Lower lobe of right lung (tissue), 2 donors: ENCODE results near the gene SSTR1. TPM values are rescaled to one million over a fixed set of nuclear protein-coding genes. Genes with fewer than 3 reads are reported as not detected.

Experiments
- ATAC-seq, 2 donors: fragments of 200-7000 bp; cut with Tn5 transposase; one replicate each; pipeline ENCODE4 v1.9.1; 2020 to 2022; ENCODE audit warnings: mild to moderate bottlenecking in 2 of 2, moderate library complexity in 2 of 2
- DNase-seq: peaks from one replicate; pipeline ENCODE4 v3.0.0-alpha.2; 2020
- H3K27ac ChIP-seq: fragments of 200-600 bp; one replicate; pipeline ENCODE4 v1.8.0; 2022
- H3K27me3 ChIP-seq: fragments of 200-600 bp; one replicate; pipeline ENCODE4 v1.8.0; 2022; ENCODE audit warnings: low read depth
- H3K36me3 ChIP-seq: fragments of 200-600 bp; one replicate; pipeline ENCODE4 v1.8.0; 2022; ENCODE audit warnings: mild to moderate bottlenecking
- H3K4me1 ChIP-seq: fragments of 200-600 bp; one replicate; pipeline ENCODE4 v1.8.0; 2022
- H3K4me3 ChIP-seq: fragments of 200-600 bp; one replicate; pipeline ENCODE4 v1.8.0; 2022; ENCODE audit warnings: mild to moderate bottlenecking
- H3K9me3 ChIP-seq: fragments of 200-600 bp; one replicate; pipeline ENCODE4 v1.8.0; 2022
- intact Hi-C: fragments of 100-400 bp; cut with DNase I; formaldehyde crosslinking; loops from one replicate; pipeline ENCODE4 v1.11.0; 2022
- total RNA-seq: library from RNA; stranded (reverse); fragmentation: NEBNext Ultra II Directional; extraction: Animal tissue kit (Norgen Biotek cat#: 25700); gene quantifications from one replicate; pipeline ENCODE4 v1.2.1, GENCODE V29; 2021
- TF ChIP-seq, protein P1 (sequence below): fragments of 200-600 bp; IDR thresholded peaks from one replicate; pipeline ENCODE4 v1.8.0; 2022; ENCODE audit warnings: antibody characterized with exemption, mild to moderate bottlenecking
- donor health status: DM: no; HTN: yes; CAD: no; lungs with severe emphysema.

SSTR1 gene
- total RNA-seq, 1 donor from 2014 or later, result 8.7 TPM

DNA sequence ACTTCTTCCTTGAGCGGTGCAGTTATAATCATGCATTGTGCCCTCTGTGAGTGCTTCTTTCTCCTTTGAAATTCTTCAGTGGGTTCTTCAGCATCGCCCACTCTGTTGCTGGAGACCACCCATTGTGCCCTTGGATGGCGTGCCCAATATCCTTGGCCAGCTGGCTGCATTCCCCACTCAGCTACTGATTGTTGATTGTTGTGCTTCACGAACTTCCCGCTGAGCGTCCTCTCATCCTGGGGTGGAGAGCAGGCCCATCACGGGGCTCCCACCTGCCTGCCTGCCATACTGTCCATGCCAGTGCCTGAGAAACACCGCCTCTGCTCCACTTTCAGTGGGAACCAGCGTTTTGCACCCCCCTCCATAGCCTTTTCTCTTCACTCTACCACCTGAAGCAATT lies 8.6 kb upstream of the SSTR1 start:
- DNase-seq (no peak), ATAC-seq (no peak)
- TF ChIP-seq, protein P1, sequence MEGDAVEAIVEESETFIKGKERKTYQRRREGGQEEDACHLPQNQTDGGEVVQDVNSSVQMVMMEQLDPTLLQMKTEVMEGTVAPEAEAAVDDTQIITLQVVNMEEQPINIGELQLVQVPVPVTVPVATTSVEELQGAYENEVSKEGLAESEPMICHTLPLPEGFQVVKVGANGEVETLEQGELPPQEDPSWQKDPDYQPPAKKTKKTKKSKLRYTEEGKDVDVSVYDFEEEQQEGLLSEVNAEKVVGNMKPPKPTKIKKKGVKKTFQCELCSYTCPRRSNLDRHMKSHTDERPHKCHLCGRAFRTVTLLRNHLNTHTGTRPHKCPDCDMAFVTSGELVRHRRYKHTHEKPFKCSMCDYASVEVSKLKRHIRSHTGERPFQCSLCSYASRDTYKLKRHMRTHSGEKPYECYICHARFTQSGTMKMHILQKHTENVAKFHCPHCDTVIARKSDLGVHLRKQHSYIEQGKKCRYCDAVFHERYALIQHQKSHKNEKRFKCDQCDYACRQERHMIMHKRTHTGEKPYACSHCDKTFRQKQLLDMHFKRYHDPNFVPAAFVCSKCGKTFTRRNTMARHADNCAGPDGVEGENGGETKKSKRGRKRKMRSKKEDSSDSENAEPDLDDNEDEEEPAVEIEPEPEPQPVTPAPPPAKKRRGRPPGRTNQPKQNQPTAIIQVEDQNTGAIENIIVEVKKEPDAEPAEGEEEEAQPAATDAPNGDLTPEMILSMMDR, result no peak
- Histone ChIP-seq H3K9me3 (no peaks in the 10 kb centered on the region), H3K36me3 (no peaks in the 10 kb centered on the region), H3K27me3 (no peaks in the 10 kb centered on the region), H3K27ac (no peak overlapping the region), H3K4me1 (no peaks in the 10 kb centered on the region), H3K4me3 (no peak overlapping the region)
- intact Hi-C loops, result no loop called here

DNA sequence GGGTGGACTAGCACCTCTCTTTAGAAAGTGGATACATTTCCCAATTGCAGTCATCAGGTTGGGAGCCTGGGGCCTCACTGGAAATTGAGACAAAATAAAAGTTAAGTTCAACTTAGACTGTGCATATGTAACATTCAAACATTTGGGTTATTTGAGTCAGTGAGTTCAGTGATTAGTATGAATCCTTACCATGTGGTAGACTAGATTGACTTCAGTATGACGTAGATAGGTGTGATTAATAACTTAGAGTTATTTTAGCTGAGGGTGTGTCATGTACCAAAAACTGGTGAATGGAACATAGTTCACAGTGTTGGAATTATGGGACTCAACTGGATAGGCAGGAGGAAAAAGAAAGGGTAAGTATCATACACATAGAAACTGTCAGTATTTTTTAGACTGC lies 8.0 kb upstream of the SSTR1 start:
- TF ChIP-seq, protein P1, result no peak
- intact Hi-C loops, result no loop called here
- no peaks in the 10 kb centered on the region for H3K27me3 ChIP-seq
- H3K27ac ChIP-seq, result no peak overlapping the region
- no peak overlapping the region for H3K4me3 ChIP-seq
- DNase-seq (no peak), ATAC-seq (no peak)
- no peaks in the 10 kb centered on the region for H3K36me3 ChIP-seq
- H3K9me3 ChIP-seq, result no peaks in the 10 kb centered on the region
- no peaks in the 10 kb centered on the region for H3K4me1 ChIP-seq

DNA sequence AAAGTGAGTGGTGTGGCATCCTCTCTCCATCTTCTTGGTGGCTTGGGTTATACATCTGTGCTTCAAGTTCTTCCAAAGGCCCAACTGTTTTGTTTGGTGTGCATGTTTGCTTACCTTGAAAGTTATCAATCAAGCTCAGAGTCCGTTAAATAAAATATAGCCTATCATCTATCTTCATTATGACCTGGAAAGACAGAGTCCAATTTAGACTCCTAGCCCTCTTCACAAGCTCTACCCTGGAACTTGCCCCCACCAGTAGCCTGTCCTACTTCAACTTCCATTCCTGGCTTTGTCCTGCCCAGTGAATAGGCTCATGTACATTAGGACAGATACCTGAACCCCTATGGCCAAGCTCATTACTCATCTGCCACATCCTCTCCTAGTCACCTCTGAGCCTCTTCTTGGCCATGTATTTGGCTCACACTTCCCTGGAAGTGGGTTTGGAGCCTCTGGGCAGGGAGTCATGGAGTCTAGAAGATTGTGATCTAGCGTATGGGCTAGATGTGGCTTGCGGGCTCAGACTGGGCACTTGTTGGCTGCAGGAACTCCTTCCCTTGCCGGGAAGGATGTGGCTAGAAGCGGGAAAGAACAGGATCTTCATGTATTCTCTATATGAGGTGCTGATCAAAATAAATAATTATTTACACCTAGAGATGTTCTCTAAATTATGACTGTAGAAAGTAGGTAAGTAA lies 6.4 kb upstream of the SSTR1 start:
- ATAC-seq (no peak), DNase-seq (no peak)
- Histone ChIP-seq H3K4me3 (no peak overlapping the region), H3K9me3 (peaks cover 3% of the 10 kb centered on the region), H3K36me3 (no peaks in the 10 kb centered on the region), H3K27ac (no peak overlapping the region), H3K27me3 (no peaks in the 10 kb centered on the region), H3K4me1 (no peaks in the 10 kb centered on the region)
- TF ChIP-seq, protein P1, result no peak
- intact Hi-C loops, result no loop called here

DNA sequence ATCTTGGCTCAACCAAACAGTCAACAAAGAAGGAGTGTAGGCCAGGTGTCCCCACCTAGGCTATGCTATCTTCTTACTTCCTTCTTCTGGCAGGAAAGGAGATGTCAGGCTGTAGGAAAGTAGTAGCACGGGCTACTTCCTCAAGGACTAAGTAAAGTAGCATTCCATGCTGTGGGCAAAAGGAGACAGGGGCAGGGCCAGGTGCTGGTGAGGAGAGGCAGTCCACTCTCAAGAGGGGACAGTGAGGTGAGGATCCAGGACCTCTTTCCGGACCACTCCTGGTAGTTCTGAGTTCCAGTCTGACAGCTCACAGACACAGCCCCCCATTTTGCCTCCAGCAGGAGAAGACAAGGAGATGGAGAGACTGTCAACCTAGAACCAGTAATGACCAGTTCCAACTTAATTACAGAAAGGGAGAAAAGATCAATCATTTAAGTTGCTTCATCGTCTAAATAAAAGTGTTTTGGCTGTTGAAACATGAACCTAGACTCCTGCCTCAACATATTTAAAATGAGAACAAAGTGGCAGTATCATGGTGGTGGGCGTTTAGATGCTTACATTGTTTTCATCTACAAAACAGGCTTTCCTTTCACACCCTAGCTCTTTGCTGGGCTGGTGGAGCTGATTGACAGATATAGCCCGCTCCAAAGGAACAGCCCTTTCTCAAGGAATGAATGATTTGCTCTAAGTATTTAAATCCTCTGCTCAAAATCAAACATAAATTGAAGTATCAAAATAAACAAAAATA lies 5.1 kb upstream of the SSTR1 start:
- intact Hi-C loops, result no loop called here
- H3K27ac ChIP-seq, result no peak overlapping the region
- ATAC-seq (no peak), DNase-seq (no peak)
- no peaks in the 10 kb centered on the region for H3K27me3 ChIP-seq
- H3K4me1 ChIP-seq, result no peaks in the 10 kb centered on the region
- H3K36me3 ChIP-seq, result no peaks in the 10 kb centered on the region
- peaks cover 3% of the 10 kb centered on the region for H3K9me3 ChIP-seq
- no peak overlapping the region for H3K4me3 ChIP-seq
- TF ChIP-seq, protein P1, result no peak

DNA sequence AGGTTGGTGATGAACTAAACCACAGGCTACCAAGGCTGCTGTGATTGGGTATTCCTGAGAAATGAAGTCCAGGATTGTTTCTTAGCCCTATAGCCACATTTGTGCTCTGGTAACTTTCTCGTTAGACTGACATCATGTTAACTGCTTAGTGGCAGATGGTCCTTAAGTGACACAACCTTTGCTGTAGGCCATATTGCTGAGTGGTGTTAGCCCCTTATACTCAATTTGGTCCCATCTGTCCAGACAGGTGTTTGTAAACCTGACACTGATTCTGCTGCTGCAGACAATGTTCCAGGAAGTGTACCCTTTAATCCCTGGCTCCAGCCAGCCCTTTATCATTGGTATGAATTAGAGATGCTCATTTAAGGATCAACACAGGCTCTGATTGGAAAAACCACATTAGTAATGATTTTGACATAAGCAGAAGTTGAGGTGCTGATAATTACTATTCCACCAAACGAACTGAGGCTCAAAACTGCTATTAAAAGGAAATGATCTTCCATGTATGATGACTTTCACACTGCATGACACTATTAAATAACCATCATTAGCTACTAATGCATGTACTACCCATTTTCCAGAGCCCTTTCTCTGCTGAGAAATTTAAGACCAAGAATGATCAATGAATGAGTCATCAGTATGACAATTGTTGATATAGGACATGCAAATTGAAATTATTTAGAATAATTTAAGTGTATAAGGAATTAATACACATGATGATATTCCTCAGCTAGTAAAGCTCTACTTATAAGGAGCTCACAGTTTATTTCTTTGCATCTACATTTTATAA lies 3.6 kb upstream of the SSTR1 start:
- no peak for DNase-seq
- no peak for ATAC-seq
- TF ChIP-seq, protein P1, result no peak
- Histone ChIP-seq H3K27me3 (peaks cover 15% of the 10 kb centered on the region), H3K4me3 (no peak overlapping the region), H3K36me3 (no peaks in the 10 kb centered on the region), H3K9me3 (peaks cover 3% of the 10 kb centered on the region), H3K27ac (no peak overlapping the region), H3K4me1 (peaks cover 9% of the 10 kb centered on the region)
- intact Hi-C loops, result no loop called here
